HG02938 (cell line): ENCODE data around the gene XAGE3.
"Not testable (repeated sequence)": the region's sequence is repeated elsewhere in the genome, so short reads cannot be mapped to it uniquely, and the experiment has no call there.

Experiments
- ATAC-seq: cut with Tn5 transposase; IDR thresholded peaks from one replicate; pipeline ENCODE4 v1.9.1; 2021; ENCODE audit warnings: mild to moderate bottlenecking, moderate library complexity; ENCODE audit not compliant: unreplicated experiment

XAGE3 gene, protein sequence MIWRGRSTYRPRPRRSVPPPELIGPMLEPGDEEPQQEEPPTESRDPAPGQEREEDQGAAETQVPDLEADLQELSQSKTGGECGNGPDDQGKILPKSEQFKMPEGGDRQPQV

DNA sequence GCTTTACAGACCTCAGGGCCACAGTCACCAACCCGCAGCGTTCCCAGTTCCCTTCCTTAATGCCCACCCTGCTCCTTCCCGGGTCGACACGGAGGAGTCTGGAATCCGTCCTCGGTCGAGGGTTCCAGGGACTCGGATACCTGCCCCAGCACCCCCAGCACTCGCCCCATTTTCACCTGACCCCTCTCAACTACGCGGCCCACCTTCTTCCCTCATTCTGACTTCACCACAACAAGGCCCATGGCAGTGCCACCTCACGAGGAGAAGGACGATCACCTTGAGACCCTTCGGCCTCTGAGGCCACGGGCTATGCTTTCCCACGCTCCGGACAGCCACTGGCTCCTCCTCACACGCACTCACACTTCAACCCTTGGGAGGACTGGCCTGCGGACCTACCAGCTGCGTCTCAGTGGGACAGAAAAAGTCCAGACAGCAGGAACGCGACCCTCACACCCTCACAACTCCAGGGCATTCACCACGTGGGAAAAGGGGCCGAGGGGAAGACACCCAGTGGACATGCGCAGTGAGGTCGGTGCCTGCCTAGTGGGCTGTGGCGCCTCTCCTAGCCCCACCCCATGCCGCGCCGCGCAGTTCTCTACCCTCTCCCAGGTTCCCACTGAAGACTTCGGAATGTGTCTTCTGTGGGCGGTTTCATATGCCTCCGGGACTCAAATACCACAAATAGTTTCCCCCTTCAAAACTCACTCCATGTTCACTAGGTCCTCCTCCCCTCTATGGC, at the start of gene XAGE3:
Gene XAGE3, minus strand, starts transcription at position 474 of the 739 bp plus-strand sequence. CDS start 950 bp downstream, outside the sequence.
- no peak for ATAC-seq

DNA sequence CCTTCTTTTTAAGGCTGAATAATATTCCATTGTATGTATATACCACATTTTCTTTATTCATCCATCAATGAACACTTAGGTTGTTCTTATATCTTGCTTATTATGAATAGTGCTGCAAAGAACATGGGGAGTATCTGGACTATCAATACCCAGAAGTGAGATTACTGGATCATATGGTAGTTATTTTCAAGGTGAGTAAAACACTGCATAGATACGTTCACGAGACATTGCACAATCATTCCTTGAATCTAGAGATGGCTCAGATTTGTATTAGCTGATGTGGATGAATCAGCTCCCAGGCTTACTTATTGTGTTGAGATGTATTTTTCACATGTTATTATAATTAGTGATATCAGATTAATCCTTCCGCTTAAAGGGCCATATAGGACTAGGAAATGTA, 46.8 kb upstream of the XAGE3 start:
- not testable (repeated sequence) for ATAC-seq

DNA sequence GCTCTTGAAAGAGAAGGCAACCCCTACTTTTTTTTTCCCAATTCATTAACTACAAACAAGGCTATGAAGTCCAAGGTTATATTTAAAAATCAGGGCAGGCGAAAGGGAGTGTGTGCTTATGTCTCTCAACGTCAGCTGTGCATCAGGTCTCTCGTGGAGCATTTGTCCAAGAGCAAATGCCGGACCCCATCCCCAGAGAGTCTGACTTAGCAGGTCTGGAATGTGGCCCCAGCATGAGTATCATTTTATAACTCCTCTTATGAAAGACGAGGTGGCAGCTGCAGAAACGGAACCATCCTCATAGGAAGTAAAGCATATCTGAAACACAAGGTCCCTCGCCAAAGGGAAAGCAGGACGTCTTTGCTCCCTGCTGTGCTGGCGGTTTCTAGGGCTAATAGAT, 45.8 kb upstream of the XAGE3 start:
- ATAC-seq = not testable (repeated sequence)

DNA sequence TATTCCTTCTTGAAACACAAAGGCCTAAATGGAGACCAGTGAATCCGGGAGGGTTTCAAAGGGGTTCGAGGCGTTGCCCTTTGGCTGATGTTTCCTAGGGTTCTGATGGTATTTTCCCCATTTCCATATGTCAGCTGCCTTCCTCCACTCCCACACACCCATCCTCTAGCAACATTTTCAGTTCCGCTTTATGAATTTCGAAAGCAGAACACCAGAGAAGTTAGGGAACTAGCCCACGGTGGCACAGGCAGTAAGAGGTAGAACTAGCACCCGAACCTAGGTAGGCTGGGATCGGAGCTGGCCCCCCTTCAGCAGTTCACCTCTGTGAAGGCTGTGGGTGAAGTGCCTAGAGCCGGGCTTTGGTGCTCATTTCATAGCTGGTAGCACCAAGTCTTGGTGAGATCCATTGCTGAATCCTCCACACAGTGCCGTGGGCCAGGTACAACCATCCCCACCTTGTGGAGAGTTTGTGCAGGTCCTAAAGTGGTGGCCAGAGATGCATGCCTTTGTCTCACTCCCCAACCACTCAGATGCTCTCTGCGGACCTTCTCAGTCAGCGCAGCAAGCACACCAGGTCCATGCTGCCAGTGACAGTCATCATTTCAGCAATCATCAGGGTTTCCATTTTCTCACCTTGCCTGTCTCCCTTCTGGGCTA, 41.6 kb upstream of the XAGE3 start:
- not testable (repeated sequence) for ATAC-seq

DNA sequence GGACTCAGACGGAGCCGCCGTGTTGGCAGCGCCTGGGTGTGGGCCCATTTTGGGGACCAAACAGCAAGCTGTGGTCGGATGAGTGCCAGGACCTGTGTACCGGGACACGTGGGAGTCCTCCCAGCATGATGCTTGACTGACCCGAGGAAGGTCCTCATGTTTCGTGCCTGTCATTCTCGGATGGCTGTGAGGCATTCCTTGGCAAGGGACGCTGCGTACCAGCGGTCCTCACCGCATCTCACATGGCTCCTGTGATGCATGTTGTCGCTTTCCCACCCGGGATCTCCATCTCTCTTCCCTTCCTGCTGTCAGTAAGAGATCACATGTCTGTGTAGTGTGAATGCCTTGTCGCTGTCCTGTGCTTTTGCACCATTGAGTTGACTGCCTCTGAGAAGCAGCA, 40.0 kb upstream of the XAGE3 start:
- not testable (repeated sequence) for ATAC-seq

DNA sequence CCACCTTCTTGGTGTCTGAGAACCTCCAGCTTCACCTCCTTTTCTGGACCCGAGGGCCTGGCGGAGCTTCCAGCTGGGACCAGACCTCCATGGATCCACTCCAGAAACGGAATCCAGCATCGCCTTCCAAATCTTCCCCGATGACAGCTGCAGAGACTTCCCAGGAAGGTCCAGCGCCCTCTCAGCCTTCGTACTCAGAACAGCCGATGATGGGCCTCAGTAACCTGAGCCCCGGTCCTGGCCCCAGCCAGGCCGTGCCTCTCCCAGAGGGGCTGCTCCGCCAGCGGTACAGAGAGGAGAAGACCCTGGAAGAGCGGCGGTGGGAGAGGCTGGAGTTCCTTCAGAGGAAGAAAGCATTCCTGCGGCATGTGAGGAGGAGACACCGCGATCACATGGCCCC, 39.3 kb upstream of the XAGE3 start:
- not testable (repeated sequence) for ATAC-seq

DNA sequence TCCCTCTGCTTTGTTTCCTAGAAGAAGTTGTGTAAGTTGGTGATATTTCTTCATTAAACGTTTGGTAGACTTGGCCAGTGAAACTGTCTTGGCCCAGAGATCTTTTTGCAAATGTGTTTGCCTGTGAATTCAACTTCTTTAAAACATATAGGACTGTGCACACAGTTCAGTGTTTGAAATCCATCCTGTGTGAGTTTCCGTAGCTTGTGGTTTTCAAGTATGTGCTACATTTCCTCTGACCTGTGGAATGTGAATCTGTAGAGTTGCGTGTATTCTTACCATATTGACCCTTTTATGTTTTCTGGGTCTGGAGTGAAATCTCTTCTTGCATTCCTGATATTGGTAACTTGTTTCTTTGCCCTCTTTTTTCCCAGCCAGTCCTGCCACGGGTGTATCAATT, 38.2 kb upstream of the XAGE3 start:
- not testable (repeated sequence) for ATAC-seq

DNA sequence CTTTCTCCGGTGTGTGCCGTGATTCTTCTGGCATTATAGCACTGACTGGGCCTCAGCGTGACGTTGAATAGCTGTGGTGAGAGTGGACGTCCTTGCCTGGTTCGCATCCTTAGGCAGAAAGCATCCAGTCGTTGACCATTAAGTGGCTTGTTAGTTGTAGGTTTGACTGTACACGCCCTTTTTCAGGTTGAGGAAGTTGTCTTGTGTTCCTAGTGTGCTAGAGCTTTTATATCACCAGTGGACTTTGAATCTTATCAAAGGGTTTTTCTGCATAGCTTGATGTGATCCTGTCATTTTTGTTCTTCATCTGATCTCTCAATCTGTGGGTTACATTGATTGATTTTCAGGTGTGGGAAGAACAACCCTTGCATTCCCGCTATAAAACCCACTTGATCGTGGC, 37.6 kb upstream of the XAGE3 start:
- ATAC-seq = not testable (repeated sequence)

DNA sequence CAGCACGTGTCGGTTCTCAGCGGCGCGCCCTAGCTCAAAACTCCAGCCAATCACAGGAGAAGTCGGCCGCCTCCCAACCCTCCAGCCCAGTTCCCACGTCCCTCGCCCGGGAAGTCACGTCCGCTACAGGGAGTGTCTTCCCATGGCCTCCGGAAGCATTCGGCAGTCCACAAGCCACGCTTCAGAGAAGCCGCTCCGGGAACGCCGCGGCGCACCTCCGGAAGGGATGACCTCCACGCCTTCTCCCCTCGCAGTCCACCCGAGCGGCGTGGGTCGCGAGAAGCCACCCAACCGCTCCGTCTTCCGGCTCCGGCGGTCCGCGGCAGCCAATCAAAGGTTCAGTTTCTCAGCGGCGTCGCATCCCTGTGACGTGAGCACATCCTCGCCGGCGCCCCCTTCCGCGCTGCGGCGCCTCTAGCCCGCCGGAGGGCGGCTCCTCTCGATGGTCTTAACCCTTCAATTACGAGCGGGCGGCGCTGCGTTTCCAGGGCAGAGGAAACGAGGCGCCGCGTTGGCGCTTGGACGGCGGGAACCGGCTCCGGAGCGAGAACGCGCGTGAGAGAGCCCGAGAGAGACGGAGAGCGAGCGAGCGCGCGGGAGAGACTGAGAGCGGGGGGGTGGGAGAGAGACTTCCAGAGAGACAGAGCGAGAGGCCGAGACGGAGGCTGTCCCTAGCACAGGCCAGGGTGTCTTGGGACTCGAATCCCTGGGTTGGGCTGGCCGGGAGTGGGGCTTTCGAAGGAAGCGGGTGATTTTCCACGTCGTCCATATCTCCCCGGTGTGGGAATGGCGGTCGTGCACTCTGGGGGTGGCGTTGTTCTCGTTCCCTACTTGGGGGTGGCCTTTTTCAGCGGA, 29.2 kb upstream of the XAGE3 start, which contains the start of gene FAM156B:
Gene FAM156B, plus strand, starts transcription at position 476 of the 855 bp plus-strand sequence. CDS start 9,896 bp downstream, outside the sequence.
- ATAC-seq = peak; percentile 83

DNA sequence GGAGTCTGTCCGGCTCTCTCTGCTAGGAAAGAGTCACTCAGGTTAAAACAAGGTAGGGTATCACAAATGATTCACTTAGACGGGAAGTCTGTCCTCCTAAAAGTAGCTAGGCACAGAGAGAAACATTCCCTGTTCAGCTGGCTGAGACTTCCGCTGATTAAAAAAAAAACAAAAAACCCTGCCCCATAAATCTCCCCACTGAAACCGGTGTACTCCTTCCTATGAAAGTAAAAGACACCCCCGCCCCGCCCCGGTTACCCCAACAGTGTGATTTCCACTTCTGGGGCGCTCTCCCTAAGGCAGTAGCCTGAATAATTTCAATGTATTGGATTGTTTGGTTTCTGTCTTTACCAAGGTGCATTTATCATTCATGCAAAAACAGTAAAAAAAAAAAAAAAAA, 28.6 kb upstream of the XAGE3 start:
- ATAC-seq = peak; percentile 30

DNA sequence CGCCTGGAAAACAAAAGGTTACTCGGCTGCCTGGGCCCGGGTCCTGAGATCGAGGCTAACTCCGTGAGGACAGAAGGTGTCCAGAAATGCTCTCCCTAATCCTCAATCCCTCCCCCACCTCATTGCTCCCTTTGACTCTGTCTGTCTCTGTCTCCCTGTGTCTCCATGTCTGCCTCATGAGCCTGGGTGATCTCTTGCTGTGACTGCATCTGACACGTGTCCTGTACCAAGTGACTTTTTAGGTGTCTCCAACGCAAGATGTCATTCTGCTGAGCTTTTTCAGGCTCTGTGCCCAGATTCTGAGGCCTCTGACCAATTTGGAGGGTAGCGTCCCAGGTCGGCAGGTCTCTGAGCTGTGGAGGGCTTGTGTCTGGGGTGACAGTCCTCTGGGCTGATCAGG, 20.2 kb upstream of the XAGE3 start:
- not testable (repeated sequence) for ATAC-seq

DNA sequence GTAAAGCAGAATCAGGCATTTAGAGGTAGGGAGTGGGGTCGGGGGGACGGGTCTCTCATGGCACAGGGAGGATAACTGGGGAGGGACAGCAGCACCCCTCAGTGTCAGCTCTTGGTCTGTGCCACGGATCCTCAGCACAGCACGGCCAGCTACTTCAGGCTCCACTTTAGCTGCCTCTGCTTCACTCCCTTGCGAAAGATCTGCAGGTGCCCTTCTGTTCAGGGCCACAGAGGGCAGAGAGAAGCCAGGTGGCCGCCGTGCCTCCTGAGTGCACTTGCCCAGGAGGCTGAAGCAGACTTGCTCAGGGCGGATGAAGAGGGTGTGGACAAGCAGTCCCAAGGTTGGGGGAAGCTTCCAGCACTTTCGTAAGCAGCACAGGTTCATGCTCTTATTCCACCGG, 19.6 kb upstream of the XAGE3 start:
- ATAC-seq = not testable (repeated sequence)

DNA sequence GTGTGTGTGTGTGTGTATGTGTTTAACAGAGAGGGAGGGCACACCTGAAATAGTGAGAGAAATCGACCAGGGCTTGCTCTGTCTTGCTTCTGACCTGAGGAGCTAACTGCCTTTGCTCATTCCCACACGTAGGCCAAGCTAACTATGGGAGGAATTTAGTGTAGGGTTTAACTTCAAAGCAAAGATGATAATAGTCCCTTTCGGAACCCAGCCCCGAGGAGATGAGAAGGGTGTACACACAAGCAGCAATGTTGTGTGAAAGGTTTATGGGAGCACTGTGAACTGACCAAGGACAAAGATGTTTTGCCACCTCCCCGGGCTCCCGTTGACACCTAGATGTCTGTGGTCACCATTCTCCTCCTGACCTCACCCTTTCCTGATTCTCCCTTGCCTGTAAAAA, 8.5 kb upstream of the XAGE3 start:
- not testable (repeated sequence) for ATAC-seq

DNA sequence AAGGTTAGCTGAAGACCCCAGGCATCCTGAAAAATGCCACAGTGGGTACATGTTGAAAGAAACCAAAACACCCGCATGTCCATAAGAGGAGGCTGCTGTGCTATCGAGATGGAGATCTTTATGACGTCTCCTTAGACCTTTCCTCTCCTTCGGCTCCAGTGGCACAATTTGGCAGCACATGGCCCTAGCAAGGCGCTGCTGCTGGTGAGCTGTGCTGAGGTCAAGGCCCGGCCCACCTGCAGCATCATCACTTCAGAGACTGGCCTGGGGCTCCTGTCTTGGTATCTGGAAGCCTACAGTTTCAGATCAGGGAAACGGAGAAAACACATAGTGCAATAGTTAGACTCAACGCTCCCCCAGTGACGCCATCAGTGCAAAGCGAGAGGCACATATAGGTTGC, 7.6 kb upstream of the XAGE3 start:
- ATAC-seq = not testable (repeated sequence)

DNA sequence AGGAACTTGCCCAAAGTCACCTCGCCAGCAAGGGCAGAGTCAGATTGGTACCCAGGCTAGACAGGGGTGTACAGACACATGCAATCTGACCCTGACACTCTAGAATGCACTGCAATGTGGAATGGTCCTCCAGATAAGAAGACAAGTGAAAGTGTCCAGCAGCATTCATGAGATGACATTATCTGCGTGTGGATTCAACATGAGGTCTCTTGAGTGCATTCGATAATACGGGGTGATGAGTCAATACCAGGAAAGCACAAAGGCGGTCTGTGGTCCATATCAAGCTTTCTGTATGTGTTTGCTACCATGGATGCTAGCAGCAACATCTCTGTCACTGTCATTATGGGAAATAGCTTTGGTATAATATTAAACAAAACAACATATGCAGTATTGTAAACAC, 6.8 kb upstream of the XAGE3 start:
- no peak for ATAC-seq

DNA sequence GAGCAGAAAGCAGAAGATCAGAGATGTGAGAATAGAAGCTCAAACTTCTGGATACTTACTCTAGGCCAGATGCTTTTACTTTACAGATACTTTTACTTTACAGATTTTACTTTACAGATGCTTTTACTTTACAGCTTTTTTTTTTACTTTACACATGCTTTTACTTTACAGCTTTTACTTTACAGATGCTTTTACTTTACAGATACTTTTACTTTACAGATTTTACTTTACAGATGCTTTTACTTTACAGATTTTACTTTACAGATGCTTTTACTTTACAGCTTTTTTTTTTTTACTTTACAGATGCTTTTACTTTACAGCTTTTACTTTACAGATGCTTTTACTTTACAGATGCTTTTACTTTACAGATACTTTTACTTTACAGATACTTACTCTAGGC, 5.9 kb upstream of the XAGE3 start:
- ATAC-seq = not testable (repeated sequence)

DNA sequence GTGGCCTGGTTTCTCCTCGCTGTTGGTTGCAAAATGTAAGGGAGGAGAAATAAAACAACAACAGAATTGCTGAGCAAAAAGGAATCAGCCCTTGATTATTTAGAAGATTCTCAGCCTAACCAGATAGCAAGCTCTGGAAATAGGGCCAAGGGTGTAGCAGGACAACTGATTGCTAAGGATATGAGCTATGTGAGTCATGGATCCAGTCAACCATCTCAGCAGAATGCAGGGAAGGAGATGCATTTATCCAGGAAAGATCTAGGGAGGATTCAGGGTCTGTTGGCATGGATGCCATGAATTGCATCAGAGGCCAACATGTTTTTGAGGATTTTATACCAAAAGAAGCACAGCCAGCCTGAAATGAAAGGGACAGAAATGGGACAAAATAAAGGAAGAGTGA, 2.2 kb upstream of the XAGE3 start:
- no peak for ATAC-seq

DNA sequence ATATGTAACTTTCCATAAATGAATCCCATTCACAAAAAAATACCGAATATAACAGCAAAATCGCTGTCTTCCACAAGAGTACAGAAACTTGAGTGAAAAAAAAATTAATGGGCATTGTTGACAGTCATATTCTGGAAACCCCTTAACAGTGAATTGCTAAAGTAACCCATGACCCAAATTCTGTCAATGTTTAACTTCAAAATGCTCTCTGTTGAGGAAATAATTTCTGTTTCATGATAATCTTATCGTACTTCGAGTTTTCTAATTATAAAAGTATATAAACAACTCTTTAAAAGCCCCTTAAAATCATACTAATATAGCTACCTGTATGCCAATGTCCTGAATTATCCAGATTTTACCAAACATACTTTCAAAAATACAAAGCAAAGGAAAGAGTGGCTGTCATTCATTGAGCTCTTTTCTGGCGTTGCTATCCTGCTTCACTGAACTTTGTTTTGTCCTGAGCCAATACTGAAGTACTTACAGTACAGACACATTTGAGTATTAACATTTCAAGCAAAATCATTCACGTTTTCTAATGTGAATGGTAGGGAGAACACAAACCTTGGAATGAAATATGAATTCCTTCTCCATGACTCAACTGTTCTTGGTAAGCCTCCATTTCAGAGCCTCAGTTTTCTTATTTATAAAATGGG, 2.4 kb downstream of the XAGE3 start:
- ATAC-seq = no peak

DNA sequence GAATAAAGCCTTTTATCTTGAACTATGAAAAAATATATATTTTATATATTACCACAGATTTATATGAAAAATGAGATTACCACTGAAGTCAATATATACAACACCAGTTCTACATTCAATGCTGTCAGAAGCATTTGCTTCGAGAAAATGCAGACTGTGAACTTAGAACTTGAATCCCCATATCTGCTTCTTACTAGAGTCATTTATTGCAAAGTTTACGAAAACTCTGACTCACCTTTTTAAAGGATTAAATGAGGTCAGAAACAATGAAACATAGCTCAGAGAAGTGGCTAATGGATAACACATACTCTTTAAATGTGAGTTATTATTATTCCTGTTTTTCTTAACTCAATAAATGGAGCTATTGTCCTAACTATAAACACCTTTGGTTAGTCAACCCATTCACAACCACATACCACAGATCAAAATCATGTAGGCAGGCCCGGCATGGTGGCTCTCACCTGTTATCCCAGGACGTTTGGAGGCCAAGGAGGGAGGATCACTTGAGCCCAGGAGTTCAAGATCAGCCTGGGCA, 10.8 kb downstream of the XAGE3 start:
- not testable (repeated sequence) for ATAC-seq

DNA sequence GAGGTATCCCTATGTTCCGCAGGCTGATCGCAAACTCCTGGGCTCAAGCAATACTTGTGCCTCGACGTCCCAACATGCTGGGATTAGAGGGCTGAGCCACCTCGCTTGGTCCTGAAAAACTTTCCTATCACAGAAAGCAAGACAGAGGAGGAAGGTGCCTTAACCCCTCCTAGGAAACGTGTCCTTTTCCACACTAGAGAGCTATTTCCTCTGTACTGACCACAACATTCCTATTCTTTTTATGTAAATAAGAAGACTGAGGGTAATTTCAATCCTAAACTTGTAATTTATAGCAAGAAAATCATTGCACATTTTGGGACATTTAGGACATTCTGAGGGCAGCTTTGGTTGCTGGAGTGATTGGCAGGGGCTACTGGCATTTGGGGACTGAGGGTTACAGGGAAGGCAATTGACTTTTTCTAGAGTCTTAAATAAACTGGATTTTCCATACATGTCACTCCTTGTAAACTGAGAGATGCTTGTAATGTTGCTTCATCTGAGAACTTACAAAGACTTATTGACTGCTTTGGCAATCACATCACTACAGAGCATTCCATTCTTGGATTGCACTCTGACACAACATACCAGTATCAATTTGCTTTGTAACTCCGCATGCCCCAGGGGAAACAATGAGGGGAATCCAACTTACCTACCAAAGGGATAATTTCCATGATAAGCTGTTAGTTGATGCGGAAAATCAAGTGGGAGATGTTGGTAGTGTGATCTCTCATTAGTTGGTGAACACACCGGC, 15.6 kb downstream of the XAGE3 start:
- no peak for ATAC-seq
